Upper lobe of left lung (tissue), 6 donors: ENCODE data around the gene UBAP2. TPM values are rescaled to one million over a fixed set of nuclear protein-coding genes. Genes with fewer than 3 reads are reported as not detected.

ENCODE experiments used
- ATAC-seq, 2 donors: fragments of 200-7000 bp; cut with Tn5 transposase; one replicate each; pipeline ENCODE4 v1.9.1; 2022; ENCODE audit warnings: mild to moderate bottlenecking in 2 of 2, moderate library complexity in 2 of 2; ENCODE audit not compliant: low FRiP score in 2 of 2
- DNase-seq, 2 donors: peaks; one replicate each; pipeline ENCODE4 v3.0.0-alpha.2; 2019 to 2020
- H3K27ac ChIP-seq, 4 donors: fragments of 200-600 bp; sonication (generic); one replicate each; pipeline ENCODE4 v1.5.1; 2016 to 2019
- H3K27me3 ChIP-seq, 4 donors: fragments of 200-600 bp; sonication (generic); one replicate each; pipeline ENCODE4 v1.5.1; 2017 to 2019
- H3K36me3 ChIP-seq, 4 donors: fragments of 200-600 bp; sonication (generic); one replicate each; pipeline ENCODE4 v1.5.1; 2016 to 2019
- H3K4me1 ChIP-seq, 4 donors: fragments of 200-600 bp; sonication (generic); one replicate each; pipeline ENCODE4 v1.5.1; 2018 to 2019
- H3K4me3 ChIP-seq, 4 donors: fragments of 200-600 bp; sonication (generic); one replicate each; pipeline ENCODE4 v1.5.1; 2017 to 2019; ENCODE audit warnings: mild to moderate bottlenecking in 2 of 4, moderate library complexity in 1 of 4
- H3K9me3 ChIP-seq, 4 donors: fragments of 200-600 bp; sonication (generic); one replicate each; pipeline ENCODE4 v1.5.1; 2018 to 2019
- EP300 ChIP-seq, 4 donors: sonication (generic); formaldehyde crosslinking; IDR thresholded peaks; one replicate each; pipeline ENCODE4 v1.5.1; 2017; ENCODE audit warnings: antibody characterized with exemption in 4 of 4, control low read depth in 2 of 4
- POLR2A ChIP-seq, 4 donors: fragments of 450-650 bp; IDR thresholded peaks; one replicate each; pipeline ENCODE4 v1.5.1; 2016 to 2017; ENCODE audit warnings: antibody characterized with exemption in 4 of 4, mild to moderate bottlenecking in 2 of 4
- POLR2AphosphoS5 ChIP-seq, 2 donors: sonication (generic); formaldehyde crosslinking; IDR thresholded peaks; one replicate each; pipeline ENCODE4 v1.5.1; 2017; ENCODE audit warnings: antibody characterized with exemption in 2 of 2
- WGBS, 2 donors: methylation state at CpG; one replicate each; pipeline ENCODE4 v1.1.5; 2017 to 2018; 5-methylcytosine and 5-hydroxymethylcytosine counted together
- total RNA-seq, 6 donors: library from RNA; depleted of rRNA in 4 of 6; stranded (reverse); fragments of >200 nt in 4 of 6; gene quantifications; one replicate each; pipeline versions ENCODE4 v1.1.0 to v1.2.1, GENCODE V29; 2016 to 2021
- TF ChIP-seq, protein P1 (sequence below), 6 experiments: fragments of 450-650 bp in 4 of 6; fragments of 200-600 bp in 2 of 6; sonication (generic) in 2 of 6; IDR thresholded peaks; one replicate each; pipeline ENCODE4 v1.5.1; 2016 to 2019; ENCODE audit warnings: antibody characterized with exemption in 6 of 6
- donor health status: DM: no; HTN: no; CAD: no; lungs with moderate emphysema.
- donor health status: DM: no; HTN: yes; CAD: no; lungs with severe emphysema.

Gene UBAP2
- total RNA-seq, 6 donors from 2014 or later: 22.3 to 48.2 (median 35.3) TPM

GRCh38 chr9:33913541-33913940 lies 135.1 kb downstream of the UBAP2 start:
- Histone ChIP-seq H3K27ac (no peak overlapping the region), H3K9me3 (no peaks in the 10 kb centered on the region), H3K27me3 (no peaks in the 10 kb centered on the region), H3K4me3 (no peak overlapping the region), H3K36me3 (peaks cover 17 to 56% (median 33%) of the 10 kb centered on the region in 4 donors), H3K4me1 (no peaks in the 10 kb centered on the region)
- 90 to 100% methylated on average over 1 of the region's 1 CpG for WGBS, 2 donors
- no peak for TF ChIP-seq EP300 (IDR thresholded peaks at IDR 0.05)
- TF ChIP-seq, protein P1, sequence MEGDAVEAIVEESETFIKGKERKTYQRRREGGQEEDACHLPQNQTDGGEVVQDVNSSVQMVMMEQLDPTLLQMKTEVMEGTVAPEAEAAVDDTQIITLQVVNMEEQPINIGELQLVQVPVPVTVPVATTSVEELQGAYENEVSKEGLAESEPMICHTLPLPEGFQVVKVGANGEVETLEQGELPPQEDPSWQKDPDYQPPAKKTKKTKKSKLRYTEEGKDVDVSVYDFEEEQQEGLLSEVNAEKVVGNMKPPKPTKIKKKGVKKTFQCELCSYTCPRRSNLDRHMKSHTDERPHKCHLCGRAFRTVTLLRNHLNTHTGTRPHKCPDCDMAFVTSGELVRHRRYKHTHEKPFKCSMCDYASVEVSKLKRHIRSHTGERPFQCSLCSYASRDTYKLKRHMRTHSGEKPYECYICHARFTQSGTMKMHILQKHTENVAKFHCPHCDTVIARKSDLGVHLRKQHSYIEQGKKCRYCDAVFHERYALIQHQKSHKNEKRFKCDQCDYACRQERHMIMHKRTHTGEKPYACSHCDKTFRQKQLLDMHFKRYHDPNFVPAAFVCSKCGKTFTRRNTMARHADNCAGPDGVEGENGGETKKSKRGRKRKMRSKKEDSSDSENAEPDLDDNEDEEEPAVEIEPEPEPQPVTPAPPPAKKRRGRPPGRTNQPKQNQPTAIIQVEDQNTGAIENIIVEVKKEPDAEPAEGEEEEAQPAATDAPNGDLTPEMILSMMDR (IDR thresholded peaks at IDR 0.05): no peak
- no peak for TF ChIP-seq POLR2AphosphoS5 (IDR thresholded peaks at IDR 0.05)
- TF ChIP-seq POLR2A (IDR thresholded peaks at IDR 0.05): no peak
- no peak for DNase-seq
- no peak for ATAC-seq

GRCh38 chr9:33908749-33909148 lies 139.9 kb downstream of the UBAP2 start:
- TF ChIP-seq EP300 (IDR thresholded peaks at IDR 0.05): no peak
- DNase-seq: no peak
- peaks cover 6 to 20% (median 16%) of the 10 kb centered on the region in 4 donors for H3K36me3 ChIP-seq
- no peaks in the 10 kb centered on the region for H3K27me3 ChIP-seq
- no peaks in the 10 kb centered on the region for H3K9me3 ChIP-seq
- no peak overlapping the region for H3K4me3 ChIP-seq
- H3K4me1 ChIP-seq: no peaks in the 10 kb centered on the region
- ATAC-seq: no peak
- no peak overlapping the region for H3K27ac ChIP-seq
- 95 to 98% methylated on average over 4 of the region's 4 CpGs for WGBS, 2 donors

DNA sequence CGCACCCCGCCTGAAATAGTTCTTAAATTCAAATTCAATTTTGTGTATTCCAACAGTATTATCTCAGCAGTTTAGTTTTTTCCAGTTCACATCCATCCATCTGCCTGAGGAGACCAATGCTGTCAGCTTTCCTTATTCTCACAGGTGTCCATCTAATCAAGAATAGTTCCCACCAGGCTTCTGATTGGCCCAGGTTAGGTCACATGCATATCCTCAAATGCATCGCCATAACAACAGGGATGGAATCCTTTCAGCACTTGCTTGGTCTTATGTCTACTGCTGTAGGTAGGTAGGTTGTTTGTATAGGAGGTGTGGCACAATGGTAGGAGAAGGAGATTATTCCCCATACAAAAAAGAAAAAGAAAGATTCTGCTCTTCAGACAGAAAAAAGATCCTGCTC lies 140.6 kb downstream of the UBAP2 start:
- Histone ChIP-seq H3K9me3 (no peaks in the 10 kb centered on the region), H3K27me3 (no peaks in the 10 kb centered on the region), H3K36me3 (peaks cover 5 to 13% (median 10%) of the 10 kb centered on the region in 4 donors), H3K4me3 (no peak overlapping the region), H3K4me1 (no peaks in the 10 kb centered on the region), H3K27ac (no peak overlapping the region)
- ATAC-seq: no peak
- WGBS, 2 donors: 96 to 100% methylated on average over 3 of the region's 3 CpGs
- DNase-seq: no peak
- no peak for TF ChIP-seq POLR2AphosphoS5 (IDR thresholded peaks at IDR 0.05)
- TF ChIP-seq EP300 (IDR thresholded peaks at IDR 0.05): no peak
- TF ChIP-seq POLR2A (IDR thresholded peaks at IDR 0.05): no peak
- TF ChIP-seq, protein P1 (IDR thresholded peaks at IDR 0.05): no peak

GRCh38 chr9:33907347-33907746 lies 141.3 kb downstream of the UBAP2 start:
- peaks cover 2 to 7% (median 3%) of the 10 kb centered on the region in 4 donors for H3K36me3 ChIP-seq
- no peaks in the 10 kb centered on the region for H3K27me3 ChIP-seq
- 83 to 84% methylated on average over 4 of the region's 4 CpGs for WGBS, 2 donors
- no peak overlapping the region for H3K27ac ChIP-seq
- DNase-seq: no peak
- TF ChIP-seq POLR2A (IDR thresholded peaks at IDR 0.05) (no peak), EP300 (IDR thresholded peaks at IDR 0.05) (no peak), POLR2AphosphoS5 (IDR thresholded peaks at IDR 0.05) (no peak)
- TF ChIP-seq, protein P1 (IDR thresholded peaks at IDR 0.05): no peak
- no peak for ATAC-seq
- H3K4me1 ChIP-seq: no peaks in the 10 kb centered on the region
- no peak overlapping the region for H3K4me3 ChIP-seq
- H3K9me3 ChIP-seq: no peaks in the 10 kb centered on the region

DNA sequence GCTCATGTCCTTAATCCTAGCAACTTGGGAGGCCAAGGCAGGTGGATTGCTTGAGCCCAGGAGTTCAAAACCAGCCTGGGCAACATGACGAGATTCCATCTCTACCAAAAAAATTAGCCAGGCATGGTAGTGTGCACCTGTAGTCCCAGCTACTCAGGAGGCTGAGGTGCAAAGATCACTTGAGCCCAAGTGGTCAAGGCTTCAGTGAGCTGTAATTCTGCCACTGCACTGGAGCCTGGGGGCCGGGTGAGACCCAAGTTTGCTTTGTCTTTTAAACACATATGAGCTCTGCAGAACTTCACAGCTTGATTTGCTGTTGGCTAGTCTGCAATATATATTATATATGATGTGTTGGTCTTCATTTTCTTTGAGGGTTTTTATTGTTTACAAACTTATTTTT lies 141.9 kb downstream of the UBAP2 start:
- WGBS, 2 donors: 86 to 100% methylated on average over 1 to 2 of the region's 2 CpGs
- H3K27me3 ChIP-seq: no peaks in the 10 kb centered on the region
- no peak overlapping the region for H3K4me3 ChIP-seq
- ATAC-seq: no peak
- no peaks in the 10 kb centered on the region for H3K4me1 ChIP-seq
- peaks cover 0 to 10% (median 0%) of the 10 kb centered on the region in 4 donors for H3K36me3 ChIP-seq
- no peaks in the 10 kb centered on the region for H3K9me3 ChIP-seq
- no peak overlapping the region for H3K27ac ChIP-seq
- DNase-seq: no peak
- TF ChIP-seq, protein P1 (IDR thresholded peaks at IDR 0.05): no peak
- TF ChIP-seq EP300 (IDR thresholded peaks at IDR 0.05): no peak
- TF ChIP-seq POLR2A (IDR thresholded peaks at IDR 0.05): no peak
- no peak for TF ChIP-seq POLR2AphosphoS5 (IDR thresholded peaks at IDR 0.05)
